IPS DF 19.7 (cell line): Measurements from ENCODE around the gene BCOR.

ENCODE experiments used
- DNase-seq: peaks from one replicate; pipeline ENCODE4 v3.0.0-alpha.2; 2013; ENCODE audit warnings: low read depth, low spot score

The BCOR gene

GRCh38 chrX:40097504-40098263 lies at the start of gene BCOR:
Gene BCOR (minus strand): TSS chrX:40097958. CDS start chrX:40077929, 20,029 bp downstream.
- DNase-seq = no peak

DNA sequence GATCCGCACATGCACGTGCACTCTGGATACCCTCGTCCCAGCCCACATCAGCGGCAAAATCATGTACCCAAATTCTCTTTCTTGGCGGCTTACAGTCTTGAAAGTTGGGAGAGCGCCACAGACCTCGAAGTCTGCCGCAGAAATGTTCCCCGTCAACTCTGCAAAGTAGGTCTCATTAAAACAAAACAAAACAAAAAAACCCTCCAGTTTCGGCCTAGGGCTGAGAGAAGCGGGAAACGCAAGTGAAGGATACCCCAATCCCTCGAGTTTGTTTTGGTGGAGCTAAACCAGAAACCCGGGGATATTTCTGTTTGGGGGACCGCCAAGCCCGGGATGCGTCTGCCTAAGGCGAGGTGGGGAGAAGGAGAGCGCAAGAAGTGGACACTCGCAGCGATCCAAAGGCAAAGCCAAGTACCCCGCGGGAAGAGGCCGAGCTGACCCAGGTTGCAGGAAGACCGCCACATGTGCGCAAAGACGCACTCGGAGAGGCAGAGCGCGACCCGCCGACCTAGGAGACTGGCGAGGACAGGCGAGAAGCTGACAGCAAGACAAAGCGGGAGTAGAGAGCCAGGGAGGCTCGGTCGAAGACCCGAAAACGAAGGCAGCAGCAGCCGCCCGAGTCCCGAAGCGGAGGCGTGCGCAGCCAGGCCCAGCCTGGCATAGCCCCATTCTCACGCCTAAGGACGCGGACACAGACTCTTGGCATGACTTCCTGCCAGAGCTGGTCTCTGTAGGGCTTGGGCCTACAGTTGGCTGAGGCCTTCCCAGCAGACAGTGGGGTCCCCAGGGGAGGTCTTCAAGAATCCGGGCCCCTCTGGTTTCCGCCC lies 49.6 kb upstream of the BCOR start:
- DNase-seq = no peak

GRCh38 chrX:40146262-40147125 lies 48.7 kb upstream of the BCOR start:
- no peak for DNase-seq

DNA sequence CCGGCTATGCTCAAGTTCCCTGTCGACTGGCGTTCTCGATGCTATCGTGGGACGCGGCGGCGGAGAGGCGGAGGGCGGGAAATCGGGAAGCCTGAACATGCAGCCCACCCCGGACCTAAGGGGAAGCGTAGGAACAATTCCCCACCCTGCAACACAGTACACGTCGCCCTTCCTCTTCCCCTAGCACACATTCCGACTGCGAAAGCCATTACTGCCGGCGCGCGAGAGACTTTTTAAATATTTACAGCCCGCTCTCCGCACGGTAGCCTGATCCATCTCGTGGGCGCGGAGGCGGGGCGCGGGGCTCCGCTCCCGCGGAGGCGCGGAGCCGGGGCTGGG lies 48.1 kb upstream of the BCOR start:
- no peak for DNase-seq

GRCh38 chrX:40145001-40145922 lies 47.5 kb upstream of the BCOR start:
- no peak for DNase-seq

DNA sequence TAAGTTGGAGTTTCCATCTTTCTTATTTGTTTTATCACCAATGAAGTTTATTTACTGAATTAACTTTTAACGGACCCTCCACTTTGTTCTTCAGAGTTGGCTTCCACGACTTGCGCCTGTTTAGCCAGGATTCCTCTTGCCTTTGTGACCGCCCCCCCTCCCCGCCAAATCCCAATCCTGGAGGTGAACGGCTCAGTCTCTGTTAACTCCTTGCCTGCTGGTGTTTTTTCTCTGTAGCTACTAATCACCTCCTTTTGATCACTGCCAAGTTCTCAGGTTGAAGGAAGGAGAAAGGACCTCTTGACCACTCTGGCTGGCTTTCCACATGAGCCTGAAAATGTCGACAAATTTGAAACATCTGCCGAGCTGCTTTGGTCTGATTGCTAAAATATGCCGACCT lies 46.8 kb upstream of the BCOR start:
- DNase-seq = no peak

GRCh38 chrX:40143987-40144386 lies 46.2 kb upstream of the BCOR start:
- DNase-seq = no peak

DNA sequence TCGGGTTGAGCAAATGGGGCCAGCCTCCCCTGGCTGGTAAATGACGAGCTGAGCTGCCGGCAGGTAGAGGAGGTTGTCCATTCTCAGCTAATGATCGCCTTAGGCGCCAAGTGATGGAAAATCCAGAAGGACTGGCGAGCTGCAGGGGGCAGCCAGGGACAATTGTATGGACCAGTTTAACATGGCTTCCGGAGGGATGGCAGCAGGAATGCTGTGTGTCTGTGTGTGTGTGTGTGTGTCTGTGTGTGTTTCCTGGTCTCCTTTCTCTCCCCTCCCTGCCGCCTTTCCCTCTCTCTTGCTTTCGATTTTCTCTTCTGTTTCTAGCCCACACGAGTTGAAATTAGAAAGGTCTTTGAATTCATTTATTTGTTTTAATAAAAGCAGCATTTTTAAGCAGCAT lies 45.2 kb upstream of the BCOR start:
- DNase-seq = no peak

DNA sequence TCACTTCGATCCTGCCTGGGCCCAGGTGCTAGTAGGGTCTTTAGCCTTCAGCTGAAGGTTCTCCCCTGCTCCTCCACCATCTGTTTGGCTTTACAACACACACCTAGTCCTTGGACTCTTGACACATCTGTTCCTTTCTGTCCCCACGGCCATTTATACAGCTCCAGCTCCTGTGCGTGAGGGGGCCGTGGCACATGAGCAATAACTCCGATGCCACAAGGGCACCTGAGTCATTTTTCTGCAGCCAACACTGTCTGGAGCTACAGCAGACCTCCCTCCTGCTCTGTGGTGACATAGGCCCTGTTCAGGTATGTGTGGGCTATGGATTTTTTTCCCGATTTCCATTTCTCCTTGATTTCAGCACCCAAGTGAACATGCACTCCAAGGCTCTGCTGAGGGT lies 44.7 kb upstream of the BCOR start:
- DNase-seq = no peak

DNA sequence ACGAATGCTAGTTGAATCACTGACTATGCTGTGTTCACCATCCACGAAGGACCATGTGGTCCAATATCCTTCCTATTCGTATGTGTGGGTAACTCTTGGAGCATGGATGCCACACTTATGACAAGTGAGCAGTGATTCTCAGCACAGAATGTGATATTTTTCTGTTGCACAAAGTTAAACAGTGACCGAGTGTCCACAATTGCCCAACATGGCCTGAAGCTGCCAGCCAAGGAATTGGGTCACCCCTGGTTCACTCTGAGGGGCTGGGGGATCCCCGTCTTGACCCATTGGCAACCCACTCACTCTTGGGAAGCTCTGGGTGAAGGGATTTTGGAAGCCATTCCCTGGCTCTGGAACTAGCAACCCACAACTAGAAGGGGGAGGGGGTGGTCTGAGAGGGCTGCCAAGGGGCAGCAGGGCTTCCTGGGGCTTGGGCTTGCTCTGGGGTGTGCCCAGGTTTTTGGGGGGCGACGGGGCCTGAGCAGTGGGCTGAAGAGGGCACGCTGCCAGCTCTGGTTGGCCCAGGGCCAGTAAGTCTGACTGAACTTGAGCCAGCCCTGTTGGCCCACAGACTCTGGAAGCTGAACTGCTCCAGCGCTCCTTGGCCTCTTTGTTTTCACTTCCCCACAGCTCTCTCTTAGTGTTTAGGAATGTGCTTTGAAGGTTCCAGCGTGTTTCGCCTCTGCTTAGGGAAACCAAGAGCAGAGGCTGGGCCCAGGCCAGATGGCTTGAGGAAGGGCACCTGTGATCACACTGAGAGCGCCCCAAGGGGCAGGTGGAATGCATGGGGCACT lies 43.1 kb upstream of the BCOR start:
- no peak for DNase-seq

- no peak for DNase-seq
Measured at GRCh38 chrX:40132751-40133150, 35.0 kb upstream of the BCOR start.

- DNase-seq = no peak
Measured at GRCh38 chrX:40131654-40132337, 34.0 kb upstream of the BCOR start.

GRCh38 chrX:40130207-40130606 lies 32.4 kb upstream of the BCOR start:
- no peak for DNase-seq

- no peak for DNase-seq
Measured at GRCh38 chrX:40127052-40127451, 29.3 kb upstream of the BCOR start.

DNA sequence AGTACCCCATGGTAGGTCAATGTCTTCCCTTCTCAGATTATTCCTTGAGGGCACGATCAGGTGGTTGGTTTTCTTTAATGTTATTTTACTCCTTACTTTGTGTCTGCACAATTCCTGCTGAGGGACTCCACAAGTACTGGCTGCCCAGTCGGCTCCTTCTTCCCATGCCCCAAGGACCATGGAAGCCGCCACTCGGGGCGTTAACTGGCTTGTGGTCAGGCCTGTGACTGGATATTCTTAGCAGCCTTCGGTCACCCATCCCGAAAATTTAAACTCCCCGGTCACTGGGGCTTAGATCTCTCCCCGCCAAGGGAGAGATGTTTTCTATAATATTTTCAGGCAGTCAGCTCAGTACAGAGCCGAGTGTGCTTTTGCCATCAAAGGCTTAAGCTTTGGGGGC lies 24.7 kb upstream of the BCOR start:
- DNase-seq = no peak

DNA sequence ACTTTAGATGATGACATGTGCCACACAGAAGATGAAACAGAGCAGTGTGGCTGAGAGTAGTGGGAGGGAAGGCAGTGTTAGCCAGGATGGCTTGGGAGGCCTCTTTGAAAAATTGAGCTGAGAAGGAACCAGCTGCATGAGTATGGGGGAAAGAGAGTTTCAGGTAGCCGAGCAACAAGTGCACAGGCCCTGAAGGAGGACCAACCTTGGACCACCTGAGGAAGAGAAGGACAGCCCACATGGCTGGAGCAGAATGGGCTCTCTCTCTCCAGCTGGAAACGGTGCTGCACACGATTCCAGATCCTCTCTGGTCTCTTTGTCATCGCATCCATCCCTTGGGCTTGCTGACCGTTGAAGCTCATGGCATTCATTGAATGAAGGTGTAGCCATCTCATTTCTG lies 23.9 kb upstream of the BCOR start:
- no peak for DNase-seq

DNA sequence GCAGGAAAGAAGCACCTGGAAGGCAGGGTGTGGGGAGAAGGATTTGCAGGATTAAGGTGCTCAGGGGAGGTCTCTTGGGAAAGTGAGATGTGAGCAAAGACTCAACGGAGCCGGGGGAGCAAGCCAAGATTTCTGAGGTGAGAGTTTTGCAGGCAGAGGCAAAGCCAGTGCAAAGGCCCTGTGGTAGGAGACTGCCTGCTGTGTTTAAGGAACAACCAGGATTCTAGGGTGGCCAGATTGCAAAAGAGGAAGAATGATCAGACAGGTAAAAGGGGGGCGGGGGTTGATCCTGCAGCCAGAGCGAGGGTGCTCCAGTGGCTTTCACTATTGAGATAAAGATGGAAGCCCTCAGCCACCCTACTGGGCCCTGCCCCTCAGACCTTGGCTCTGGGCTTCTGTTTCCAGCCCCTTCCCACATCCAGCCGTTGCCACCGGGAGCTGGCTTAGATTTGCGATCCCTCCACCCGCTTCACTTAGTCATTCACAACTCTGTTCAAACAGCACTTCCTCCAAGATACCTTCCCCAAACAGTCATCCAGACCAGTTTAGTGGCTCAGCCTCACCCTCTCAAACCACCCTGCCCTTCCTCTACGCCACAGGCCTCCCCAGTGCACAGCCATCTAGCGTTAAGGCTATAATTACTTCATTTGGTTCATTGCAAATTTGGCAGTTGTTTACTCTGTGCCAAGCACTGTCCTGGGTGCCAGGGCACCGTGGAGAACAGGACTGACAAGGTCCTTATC lies 23.3 kb upstream of the BCOR start:
- no peak for DNase-seq

GRCh38 chrX:40117715-40118285 lies 20.0 kb upstream of the BCOR start:
- no peak for DNase-seq

GRCh38 chrX:40116925-40117324 lies 19.2 kb upstream of the BCOR start:
- no peak for DNase-seq
